ENCODE results near the gene SLC35E4.
"Not testable (repeated sequence)": the region's sequence is repeated elsewhere in the genome, so short reads cannot be mapped to it uniquely, and the experiment has no call there.

DNA sequence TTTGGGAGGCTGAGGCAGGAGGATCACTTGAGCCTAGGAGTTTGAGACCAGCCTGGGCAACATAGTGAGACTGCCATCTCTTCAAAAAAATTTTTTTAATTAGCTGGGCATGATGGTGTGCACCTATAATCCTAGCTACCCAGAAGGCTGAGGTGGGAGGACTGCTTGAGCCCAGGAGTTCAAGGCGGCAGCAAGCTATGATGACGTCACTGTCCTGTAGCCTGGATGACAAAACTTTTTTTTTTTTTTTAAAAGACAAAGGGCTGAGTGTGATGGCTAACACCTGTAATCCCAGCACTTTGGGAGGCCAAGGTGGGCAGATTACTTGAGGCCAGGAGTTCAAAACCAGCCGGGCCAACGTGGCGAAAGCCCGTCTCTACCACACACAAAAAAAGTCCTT is 15.7 kb upstream of the SLC35E4 start:
- TF ChIP-seq, protein P1, sequence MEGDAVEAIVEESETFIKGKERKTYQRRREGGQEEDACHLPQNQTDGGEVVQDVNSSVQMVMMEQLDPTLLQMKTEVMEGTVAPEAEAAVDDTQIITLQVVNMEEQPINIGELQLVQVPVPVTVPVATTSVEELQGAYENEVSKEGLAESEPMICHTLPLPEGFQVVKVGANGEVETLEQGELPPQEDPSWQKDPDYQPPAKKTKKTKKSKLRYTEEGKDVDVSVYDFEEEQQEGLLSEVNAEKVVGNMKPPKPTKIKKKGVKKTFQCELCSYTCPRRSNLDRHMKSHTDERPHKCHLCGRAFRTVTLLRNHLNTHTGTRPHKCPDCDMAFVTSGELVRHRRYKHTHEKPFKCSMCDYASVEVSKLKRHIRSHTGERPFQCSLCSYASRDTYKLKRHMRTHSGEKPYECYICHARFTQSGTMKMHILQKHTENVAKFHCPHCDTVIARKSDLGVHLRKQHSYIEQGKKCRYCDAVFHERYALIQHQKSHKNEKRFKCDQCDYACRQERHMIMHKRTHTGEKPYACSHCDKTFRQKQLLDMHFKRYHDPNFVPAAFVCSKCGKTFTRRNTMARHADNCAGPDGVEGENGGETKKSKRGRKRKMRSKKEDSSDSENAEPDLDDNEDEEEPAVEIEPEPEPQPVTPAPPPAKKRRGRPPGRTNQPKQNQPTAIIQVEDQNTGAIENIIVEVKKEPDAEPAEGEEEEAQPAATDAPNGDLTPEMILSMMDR (IDR thresholded peaks at IDR 0.05; ENCODE audit: insufficient read depth, low read depth, low read length): not testable (repeated sequence)
- TF ChIP-seq EZH2 (IDR thresholded peaks at IDR 0.05; ENCODE audit: insufficient read depth, low read length): not testable (repeated sequence)

Data from astrocyte (in vitro differentiated cells and primary cell).